DND-41 (cell line): ENCODE measurements around the gene RASD2.

ENCODE experiments used
- EZH2 ChIP-seq: IDR thresholded peaks from 3 replicates; pipeline ENCODE4 v1.6.1; 2012; ENCODE audit warnings: borderline replicate concordance, low read depth, mild to moderate bottlenecking, moderate library complexity, low read length, inconsistent platforms; ENCODE audit not compliant: severe bottlenecking
- TF ChIP-seq, protein P1 (sequence below): IDR thresholded peaks from 2 replicates; pipeline ENCODE4 v1.5.1; 2012; ENCODE audit warnings: borderline replicate concordance, low read length, moderate library complexity, mild to moderate bottlenecking; ENCODE audit not compliant: poor library complexity, severe bottlenecking; ENCODE audit errors: extremely low read depth

DNA sequence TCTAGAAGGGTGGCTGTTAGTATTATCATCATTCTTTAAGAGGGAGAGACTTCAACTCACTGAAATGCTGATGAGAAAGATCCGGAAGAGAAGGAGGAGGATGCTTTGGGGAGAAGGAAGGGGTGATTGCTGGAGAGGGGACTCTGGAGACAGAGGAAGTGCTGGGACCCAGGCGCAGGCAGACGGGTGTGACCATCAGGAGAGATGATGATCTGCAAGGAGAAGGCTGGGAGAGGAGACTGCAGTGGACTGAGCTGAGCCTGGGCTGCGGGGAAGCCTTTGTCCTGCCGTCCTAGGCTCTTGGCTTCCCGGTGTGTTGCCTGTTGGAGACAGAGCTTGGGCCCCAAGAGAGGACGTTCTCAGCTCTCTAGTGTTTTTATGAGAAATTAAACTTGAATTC is 22.6 kb downstream of the RASD2 start:
- TF ChIP-seq, protein P1, sequence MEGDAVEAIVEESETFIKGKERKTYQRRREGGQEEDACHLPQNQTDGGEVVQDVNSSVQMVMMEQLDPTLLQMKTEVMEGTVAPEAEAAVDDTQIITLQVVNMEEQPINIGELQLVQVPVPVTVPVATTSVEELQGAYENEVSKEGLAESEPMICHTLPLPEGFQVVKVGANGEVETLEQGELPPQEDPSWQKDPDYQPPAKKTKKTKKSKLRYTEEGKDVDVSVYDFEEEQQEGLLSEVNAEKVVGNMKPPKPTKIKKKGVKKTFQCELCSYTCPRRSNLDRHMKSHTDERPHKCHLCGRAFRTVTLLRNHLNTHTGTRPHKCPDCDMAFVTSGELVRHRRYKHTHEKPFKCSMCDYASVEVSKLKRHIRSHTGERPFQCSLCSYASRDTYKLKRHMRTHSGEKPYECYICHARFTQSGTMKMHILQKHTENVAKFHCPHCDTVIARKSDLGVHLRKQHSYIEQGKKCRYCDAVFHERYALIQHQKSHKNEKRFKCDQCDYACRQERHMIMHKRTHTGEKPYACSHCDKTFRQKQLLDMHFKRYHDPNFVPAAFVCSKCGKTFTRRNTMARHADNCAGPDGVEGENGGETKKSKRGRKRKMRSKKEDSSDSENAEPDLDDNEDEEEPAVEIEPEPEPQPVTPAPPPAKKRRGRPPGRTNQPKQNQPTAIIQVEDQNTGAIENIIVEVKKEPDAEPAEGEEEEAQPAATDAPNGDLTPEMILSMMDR: no peak
- no peak for TF ChIP-seq EZH2
